ENCODE data around the gene KNDC1. TPM values are rescaled to one million over a fixed set of nuclear protein-coding genes. Genes with fewer than 3 reads are reported as not detected.
A peak's percentile ranks its signal among the peaks of the same experiment; 100 is the strongest.

KNDC1 gene
- total RNA-seq, 1 donor from 2014 or later: 0.09 TPM

DNA sequence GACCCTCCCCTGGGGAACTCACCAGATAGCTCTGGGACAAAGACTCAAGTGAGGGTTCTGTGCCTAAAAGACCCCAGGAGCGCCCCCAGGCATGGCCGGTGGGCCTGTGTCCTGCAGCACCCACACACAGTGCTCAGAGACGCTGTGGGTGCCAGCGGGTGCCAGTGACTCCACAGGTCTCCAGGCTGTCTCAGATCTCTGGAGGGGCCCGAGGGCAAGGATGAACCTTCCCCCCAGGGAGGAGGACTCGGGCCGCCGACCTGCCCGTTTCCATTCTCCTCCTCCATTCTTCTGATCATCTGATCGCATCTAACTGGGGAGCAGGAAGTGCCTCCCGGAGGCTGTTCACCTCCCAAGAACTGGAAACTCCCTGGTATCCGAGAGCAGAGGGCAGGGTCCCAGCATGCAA is 115.7 kb downstream of the KNDC1 start:
- CTCF ChIA-PET: interaction anchor here (0.6 to 5.0 kb wide), 8 partner anchors 10 to 132 kb away, joined by 3 to 26 read pairs (median 3); no protein-coding TSS in a partner anchor

More for the DNA sequence above, 115.7 kb downstream of the KNDC1 start:
- Mint-ChIP-seq H3K27ac (peak overlapping the region; percentile 93), H3K4me1 (peaks cover 40% of the 10 kb centered on the region), H3K4me3 (peak overlapping the region; percentile 88), H3K27me3 (no peaks in the 10 kb centered on the region), H3K9me3 (no peaks in the 10 kb centered on the region), H3K36me3 (ENCODE audit: low read depth) (peaks cover 30% of the 10 kb centered on the region)
- TF ChIP-seq, protein P1, sequence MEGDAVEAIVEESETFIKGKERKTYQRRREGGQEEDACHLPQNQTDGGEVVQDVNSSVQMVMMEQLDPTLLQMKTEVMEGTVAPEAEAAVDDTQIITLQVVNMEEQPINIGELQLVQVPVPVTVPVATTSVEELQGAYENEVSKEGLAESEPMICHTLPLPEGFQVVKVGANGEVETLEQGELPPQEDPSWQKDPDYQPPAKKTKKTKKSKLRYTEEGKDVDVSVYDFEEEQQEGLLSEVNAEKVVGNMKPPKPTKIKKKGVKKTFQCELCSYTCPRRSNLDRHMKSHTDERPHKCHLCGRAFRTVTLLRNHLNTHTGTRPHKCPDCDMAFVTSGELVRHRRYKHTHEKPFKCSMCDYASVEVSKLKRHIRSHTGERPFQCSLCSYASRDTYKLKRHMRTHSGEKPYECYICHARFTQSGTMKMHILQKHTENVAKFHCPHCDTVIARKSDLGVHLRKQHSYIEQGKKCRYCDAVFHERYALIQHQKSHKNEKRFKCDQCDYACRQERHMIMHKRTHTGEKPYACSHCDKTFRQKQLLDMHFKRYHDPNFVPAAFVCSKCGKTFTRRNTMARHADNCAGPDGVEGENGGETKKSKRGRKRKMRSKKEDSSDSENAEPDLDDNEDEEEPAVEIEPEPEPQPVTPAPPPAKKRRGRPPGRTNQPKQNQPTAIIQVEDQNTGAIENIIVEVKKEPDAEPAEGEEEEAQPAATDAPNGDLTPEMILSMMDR (IDR thresholded peaks at IDR 0.05): no peak
- ATAC-seq (ENCODE audit: low read depth): peak; percentile 38
- DNase-seq: peak; percentile 55
- intact Hi-C loops (cut with micrococcal nuclease): loop anchor here (1.0 to 5.0 kb wide), 7 partner anchors 14 to 703 kb away; partner anchors contain the start of genes MTG1, TUBGCP2, VENTX and ZNF511
- POLR2A ChIA-PET: interaction anchor here (0.7 to 4.8 kb wide), 10 partner anchors 9 to 360 kb away, joined by 3 to 85 read pairs (median 8); no protein-coding TSS in a partner anchor

Other genes with a start within 250 kb of the KNDC1 start
- 1.6 and 3.7 TPM in 2 replicates for gene CFAP46, start 217.6 kb upstream of the KNDC1 start, total RNA-seq
- not detected in 2 replicates for gene ADGRA1, start 72.3 kb upstream of the KNDC1 start, total RNA-seq
- not detected in 2 replicates for gene UTF1, start 70.0 kb downstream of the KNDC1 start, total RNA-seq
- 0.13 TPM in 1 of 2 replicates, not detected in the other for gene VENTX, start 77.6 kb downstream of the KNDC1 start, total RNA-seq
- 137 and 152 TPM in 2 replicates for gene ADAM8, start 116.6 kb downstream of the KNDC1 start, total RNA-seq
- 58.6 and 66.7 TPM in 2 replicates for gene TUBGCP2, start 148.7 kb downstream of the KNDC1 start, total RNA-seq
- 56.7 and 58.2 TPM in 2 replicates for gene ZNF511, start 148.7 kb downstream of the KNDC1 start, total RNA-seq
- gene CALY, start 176.7 kb downstream of the KNDC1 start, total RNA-seq: not detected in 2 replicates
- gene PRAP1, start 187.2 kb downstream of the KNDC1 start, total RNA-seq: not detected in 2 replicates
- gene FUOM, start 197.8 kb downstream of the KNDC1 start, total RNA-seq: 37.2 and 39.1 TPM in 2 replicates
- 37.7 and 39.4 TPM in 2 replicates for gene ECHS1, start 213.1 kb downstream of the KNDC1 start, total RNA-seq
- 14.1 and 16.9 TPM in 2 replicates for gene PAOX, start 219.0 kb downstream of the KNDC1 start, total RNA-seq
- gene MTG1, start 233.9 kb downstream of the KNDC1 start, total RNA-seq: 67.6 and 83.1 TPM in 2 replicates